ENCODE measurements around the gene CTNND2. TPM values are rescaled to one million over a fixed set of nuclear protein-coding genes. Genes with fewer than 3 reads are reported as not detected.

Gene CTNND2
- total and polyA plus RNA-seq, 8 donors: 9.2 to 62.8 (median 43.7) TPM

DNA sequence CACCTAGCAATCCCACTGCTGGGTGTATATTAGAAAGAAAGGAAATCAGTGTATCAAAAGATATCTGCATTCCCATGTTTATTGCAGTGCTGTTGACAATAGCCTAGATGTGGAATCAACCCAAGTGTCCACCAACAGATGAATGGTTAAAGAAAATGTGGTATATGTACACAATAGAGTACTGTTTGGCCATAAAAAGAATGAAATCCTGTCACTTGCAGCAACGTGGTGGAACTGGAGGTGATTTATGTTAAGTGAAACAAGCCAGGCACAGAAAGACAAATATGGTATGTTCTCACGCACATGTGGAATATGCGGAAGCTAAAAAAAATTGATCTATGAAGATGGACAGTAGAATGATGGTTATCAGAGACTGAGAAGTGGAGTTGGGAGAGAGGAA is 921.6 kb downstream of the CTNND2 start:
- Histone ChIP-seq H3K27ac (peak overlapping the region in 3 of 4 donors; percentile 11 to 35 (median 13)), H3K4me1 (no peaks in the 10 kb centered on the region), H3K9me3 (no peaks in the 10 kb centered on the region), H3K36me3 (no peaks in the 10 kb centered on the region), H3K27me3 (no peaks in the 10 kb centered on the region), H3K4me3 (no peak overlapping the region)
- ATAC-seq (peak in 2 of 4 donors; percentile 31 to 65), FAIRE-seq (no peak), DNase-seq (no peak)
- intact Hi-C loops (cut with DNase I): no loop called here
- TF ChIP-seq, protein P1, sequence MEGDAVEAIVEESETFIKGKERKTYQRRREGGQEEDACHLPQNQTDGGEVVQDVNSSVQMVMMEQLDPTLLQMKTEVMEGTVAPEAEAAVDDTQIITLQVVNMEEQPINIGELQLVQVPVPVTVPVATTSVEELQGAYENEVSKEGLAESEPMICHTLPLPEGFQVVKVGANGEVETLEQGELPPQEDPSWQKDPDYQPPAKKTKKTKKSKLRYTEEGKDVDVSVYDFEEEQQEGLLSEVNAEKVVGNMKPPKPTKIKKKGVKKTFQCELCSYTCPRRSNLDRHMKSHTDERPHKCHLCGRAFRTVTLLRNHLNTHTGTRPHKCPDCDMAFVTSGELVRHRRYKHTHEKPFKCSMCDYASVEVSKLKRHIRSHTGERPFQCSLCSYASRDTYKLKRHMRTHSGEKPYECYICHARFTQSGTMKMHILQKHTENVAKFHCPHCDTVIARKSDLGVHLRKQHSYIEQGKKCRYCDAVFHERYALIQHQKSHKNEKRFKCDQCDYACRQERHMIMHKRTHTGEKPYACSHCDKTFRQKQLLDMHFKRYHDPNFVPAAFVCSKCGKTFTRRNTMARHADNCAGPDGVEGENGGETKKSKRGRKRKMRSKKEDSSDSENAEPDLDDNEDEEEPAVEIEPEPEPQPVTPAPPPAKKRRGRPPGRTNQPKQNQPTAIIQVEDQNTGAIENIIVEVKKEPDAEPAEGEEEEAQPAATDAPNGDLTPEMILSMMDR (IDR thresholded peaks at IDR 0.05): no peak
- 53 to 56% methylated on average over 3 of the region's 3 CpGs for WGBS, 2 donors

DNA sequence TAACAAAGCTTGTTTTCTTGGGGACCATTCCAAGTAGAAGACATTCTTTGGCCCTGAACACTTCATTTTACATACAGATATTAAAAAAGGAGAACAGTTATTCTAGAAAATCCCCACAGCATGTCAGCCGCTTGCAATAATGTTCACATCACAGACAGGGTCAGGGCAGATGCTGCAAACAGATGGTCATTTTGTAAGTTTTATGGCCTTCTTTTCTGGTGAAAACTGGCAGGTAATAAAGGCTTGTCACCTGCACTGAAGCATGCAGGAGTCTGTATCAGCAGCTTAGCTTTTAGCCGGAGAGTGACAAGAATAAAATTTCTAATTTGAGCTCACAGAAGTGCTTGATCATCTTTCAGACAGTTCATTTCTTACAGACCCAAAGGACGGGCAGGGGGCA is 922.3 kb downstream of the CTNND2 start:
- intact Hi-C loops (cut with DNase I): no loop called here
- ATAC-seq: no peak
- DNase-seq: no peak
- Histone ChIP-seq H3K4me3 (no peak overlapping the region), H3K4me1 (no peaks in the 10 kb centered on the region), H3K9me3 (no peaks in the 10 kb centered on the region), H3K36me3 (no peaks in the 10 kb centered on the region), H3K27ac (peak overlapping the region in 3 of 4 donors; percentile 11 to 35 (median 13)), H3K27me3 (no peaks in the 10 kb centered on the region)
- WGBS, 2 donors: 81 to 83% methylated on average over 3 of the region's 3 CpGs
- TF ChIP-seq, protein P1 (IDR thresholded peaks at IDR 0.05): no peak
- no peak for FAIRE-seq

DNA sequence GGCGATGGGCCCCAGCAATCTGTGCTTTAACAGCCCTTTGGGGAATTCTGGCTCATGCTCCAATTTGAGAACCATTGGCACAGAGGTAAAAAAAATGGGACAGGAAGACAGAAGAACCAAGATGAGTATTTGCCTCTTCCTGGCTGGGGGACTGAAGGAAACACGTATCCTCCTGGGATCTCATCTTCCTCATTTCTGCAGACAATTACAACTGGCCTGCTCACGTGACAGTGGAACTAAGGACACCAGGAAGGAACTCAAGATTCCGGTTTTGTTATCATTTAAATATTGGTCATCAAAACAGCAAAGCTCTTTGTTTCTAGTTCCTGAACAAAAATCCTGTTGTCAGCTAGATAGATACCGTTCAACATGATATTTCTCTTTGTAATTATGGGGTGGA is 927.2 kb downstream of the CTNND2 start:
- Histone ChIP-seq H3K27me3 (no peaks in the 10 kb centered on the region), H3K4me3 (no peak overlapping the region), H3K27ac (no peak overlapping the region), H3K36me3 (peaks cover 0 to 8% (median 0%) of the 10 kb centered on the region in 3 donors), H3K9me3 (no peaks in the 10 kb centered on the region), H3K4me1 (no peaks in the 10 kb centered on the region)
- DNase-seq (no peak), ATAC-seq (no peak), FAIRE-seq (no peak)
- intact Hi-C loops (cut with DNase I): no loop called here
- WGBS, 2 donors: 74 to 87% methylated on average over 5 of the region's 5 CpGs
- TF ChIP-seq, protein P1 (IDR thresholded peaks at IDR 0.05): no peak

DNA sequence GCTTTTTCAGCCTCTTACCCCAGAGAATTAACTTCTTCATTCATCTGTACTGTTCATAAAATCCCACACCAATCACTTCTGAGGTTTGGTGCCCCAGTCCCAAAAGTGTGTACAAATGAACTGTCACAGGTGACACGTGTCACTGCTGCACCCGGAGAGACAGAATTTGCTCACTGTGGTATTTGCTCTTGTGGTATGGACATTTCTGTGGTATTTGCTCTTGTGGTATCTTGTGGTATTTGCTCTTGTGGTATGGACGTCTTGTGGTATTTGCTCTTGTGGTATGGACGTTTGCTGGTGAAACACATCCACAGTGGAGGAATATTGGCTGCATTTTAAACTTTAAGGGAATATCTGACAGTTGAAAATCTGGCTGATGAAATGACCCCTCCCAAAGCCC is 928.3 kb downstream of the CTNND2 start:
- Histone ChIP-seq H3K27ac (no peak overlapping the region), H3K36me3 (peaks cover 0 to 8% (median 0%) of the 10 kb centered on the region in 3 donors), H3K9me3 (no peaks in the 10 kb centered on the region), H3K4me3 (no peak overlapping the region), H3K4me1 (no peaks in the 10 kb centered on the region), H3K27me3 (no peaks in the 10 kb centered on the region)
- ATAC-seq (no peak), FAIRE-seq (no peak), DNase-seq (no peak)
- intact Hi-C loops (cut with DNase I): no loop called here
- TF ChIP-seq, protein P1 (IDR thresholded peaks at IDR 0.05): no peak
- 77 to 87% methylated on average over 4 of the region's 4 CpGs for WGBS, 2 donors

DNA sequence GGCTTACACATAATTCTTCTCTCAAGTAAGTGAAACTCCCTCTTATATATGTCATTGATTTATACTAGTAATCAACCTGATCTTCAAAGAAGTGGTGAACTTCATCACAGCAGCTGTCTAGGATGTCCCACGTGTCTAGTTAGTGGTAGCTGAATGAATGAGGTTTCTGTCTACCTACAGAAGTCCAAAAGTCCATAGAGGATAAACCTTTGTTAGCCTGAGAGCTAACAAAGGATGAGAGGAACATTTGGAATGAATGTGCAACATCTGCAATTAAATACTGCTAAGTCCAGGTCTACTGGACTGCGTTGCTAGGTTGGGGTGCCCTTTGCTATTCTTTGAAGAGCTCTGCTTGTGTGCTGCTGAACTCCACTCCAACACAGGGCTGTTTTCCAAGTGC is 929.4 kb downstream of the CTNND2 start:
- WGBS, 2 donors: 95 to 96% methylated on average over 2 of the region's 2 CpGs
- no peaks in the 10 kb centered on the region for H3K4me1 ChIP-seq
- no peaks in the 10 kb centered on the region for H3K9me3 ChIP-seq
- ATAC-seq (no peak), FAIRE-seq (no peak), DNase-seq (no peak)
- peaks cover 0 to 8% (median 0%) of the 10 kb centered on the region in 3 donors for H3K36me3 ChIP-seq
- H3K27ac ChIP-seq: no peak overlapping the region
- no peak overlapping the region for H3K4me3 ChIP-seq
- no peaks in the 10 kb centered on the region for H3K27me3 ChIP-seq
- intact Hi-C loops (cut with DNase I): no loop called here
- TF ChIP-seq, protein P1 (IDR thresholded peaks at IDR 0.05): no peak
